OCI-LY7 (cell line): ENCODE measurements around the gene RALGAPA2. TPM values are rescaled to one million over a fixed set of nuclear protein-coding genes. Genes with fewer than 3 reads are reported as not detected.

Experiments
- BruUV-seq: library from RNA; stranded (reverse); fragments of 400-500 nt; replicated peaks from 2 replicates; lab custom pipeline; 2021; lab: Mats Ljungman, UMichigan
- CTCF ChIA-PET: fragments of 300-600 bp; sonication (Branson Sonifier 250); formaldehyde crosslinking; loops from one replicate; lab custom pipeline; 2022; ENCODE audit warnings: antibody characterized with exemption; ENCODE audit not compliant: unreplicated experiment; lab: Charles Lee
- POLR2A ChIA-PET: fragments of 300-600 bp; sonication (Branson Sonifier 250); formaldehyde crosslinking; loops from one replicate; lab custom pipeline; 2022; ENCODE audit warnings: antibody characterized with exemption; lab: Charles Lee
- DNase-seq: peaks from one replicate; pipeline ENCODE4 v3.0.0-alpha.2; 2015; ENCODE audit warnings: low spot score
- H2AFZ ChIP-seq: fragments of 200-600 bp; sonication (generic), shearing (Covaris generic); 2 replicates; pipeline ENCODE4 v1.6.1; 2014; ENCODE audit warnings: mild to moderate bottlenecking, antibody characterized with exemption, low read length, moderate library complexity
- H3K27ac ChIP-seq: fragments of 200-600 bp; sonication (generic); 2 replicates; pipeline ENCODE4 v1.5.1; 2014; ENCODE audit warnings: mixed run types, low read depth, mild to moderate bottlenecking, moderate library complexity, low read length, inconsistent platforms; ENCODE audit not compliant: poor library complexity, severe bottlenecking
- H3K36me3 ChIP-seq: fragments of 200-600 bp; sonication (generic); 2 replicates; pipeline ENCODE4 v1.6.1; 2014; ENCODE audit warnings: mild to moderate bottlenecking, antibody characterized with exemption, low read length, moderate library complexity, mixed read lengths; ENCODE audit not compliant: insufficient read depth
- H3K4me1 ChIP-seq: fragments of 200-600 bp; sonication (generic); 2 replicates; pipeline ENCODE4 v1.5.1; 2014; ENCODE audit warnings: mild to moderate bottlenecking, low read length; ENCODE audit not compliant: insufficient read depth, poor library complexity, severe bottlenecking
- H3K4me2 ChIP-seq: fragments of 200-600 bp; sonication (generic); 2 replicates; pipeline ENCODE4 v1.6.1; 2014; ENCODE audit warnings: mild to moderate bottlenecking, low read length
- H3K4me3 ChIP-seq: fragments of 200-600 bp; sonication (generic); 2 replicates; pipeline ENCODE4 v1.5.1; 2014; ENCODE audit warnings: mild to moderate bottlenecking, low read depth, low read length; ENCODE audit not compliant: poor library complexity, severe bottlenecking
- H3K79me2 ChIP-seq: fragments of 200-600 bp; sonication (generic); 2 replicates; pipeline ENCODE4 v1.6.1; 2016; ENCODE audit warnings: low read depth, mild to moderate bottlenecking, low read length, moderate library complexity, mixed read lengths; ENCODE audit not compliant: insufficient read depth
- H3K9me2 ChIP-seq: fragments of 200-600 bp; sonication (generic); 2 replicates; pipeline ENCODE4 v1.6.1; 2016; ENCODE audit warnings: mild to moderate bottlenecking, low read length, mixed read lengths; ENCODE audit not compliant: insufficient read depth
- H3K9me3 ChIP-seq: fragments of 200-600 bp; sonication (generic); 2 replicates; pipeline ENCODE4 v1.6.1; 2014; ENCODE audit warnings: mild to moderate bottlenecking, mixed run types, low read length, mixed read lengths
- H4K20me1 ChIP-seq: fragments of 200-600 bp; sonication (generic); 2 replicates; pipeline ENCODE4 v1.6.1; 2014; ENCODE audit warnings: mild to moderate bottlenecking, antibody characterized with exemption, low read length, moderate library complexity, mixed read lengths; ENCODE audit not compliant: insufficient read depth
- CTCF ChIP-seq: fragments of 200-600 bp; sonication (generic); conservative IDR thresholded peaks from 2 replicates; pipeline ENCODE4 v1.5.1; 2014; ENCODE audit warnings: mild to moderate bottlenecking, antibody characterized with exemption, low read length, moderate library complexity, mixed read lengths
- EZH2phosphoT487 ChIP-seq: fragments of 200-600 bp; sonication (generic); IDR thresholded peaks from 2 replicates; pipeline ENCODE4 v1.6.1; 2018; ENCODE audit warnings: low read depth, borderline replicate concordance, mild to moderate bottlenecking, mixed run types, antibody characterized with exemption, low read length, moderate library complexity, mixed read lengths
- intact Hi-C: fragments of 100-400 bp; cut with micrococcal nuclease; formaldehyde crosslinking; loops from one replicate; pipeline ENCODE4 v1.10.0; 2022; ENCODE audit not compliant: unreplicated experiment
- total RNA-seq, 2 experiments: library from RNA; depleted of rRNA in 1 of 2; stranded (reverse); fragments of >200 nt in 1 of 2; shearing (Covaris generic) in 1 of 2; gene quantifications; 2 replicates each; pipeline ENCODE4 v1.2.3, GENCODE V29; 2014 to 2022

Gene RALGAPA2
- total RNA-seq, 2 experiments from 2014 or later: 9.1 to 17.8 TPM

GRCh38 chr20:20637998-20638725 lies 74.3 kb downstream of the RALGAPA2 start:
- CTCF ChIA-PET: no interaction called here
- no peaks in the 10 kb centered on the region for H3K79me2 ChIP-seq
- POLR2A ChIA-PET: no interaction called here
- no peak overlapping the region for H3K4me2 ChIP-seq
- no peak overlapping the region for H2AFZ ChIP-seq
- intact Hi-C loops: no loop called here
- no peak overlapping the region for H3K4me3 ChIP-seq
- H3K36me3 ChIP-seq: peaks cover 6% of the 10 kb centered on the region; the same call in 1 of the 2 replicates
- H3K9me3 ChIP-seq: no peaks in the 10 kb centered on the region
- TF ChIP-seq CTCF (no peak), EZH2phosphoT487 (no peak)
- no peaks in the 10 kb centered on the region for H4K20me1 ChIP-seq
- H3K27ac ChIP-seq: no peak overlapping the region
- no peaks in the 10 kb centered on the region for H3K9me2 ChIP-seq
- no peak for DNase-seq
- no TSS peak for BruUV-seq
- no peaks in the 10 kb centered on the region for H3K4me1 ChIP-seq

GRCh38 chr20:20635006-20635405 lies 77.4 kb downstream of the RALGAPA2 start:
- H3K9me2 ChIP-seq: no peaks in the 10 kb centered on the region
- H3K36me3 ChIP-seq: peaks cover 6% of the 10 kb centered on the region; the same call in 1 of the 2 replicates
- ChIA-PET POLR2A (no interaction called here), CTCF (no interaction called here)
- TF ChIP-seq EZH2phosphoT487: no peak
- TF ChIP-seq CTCF: no peak
- intact Hi-C loops: no loop called here
- no peak overlapping the region for H3K4me2 ChIP-seq
- H3K9me3 ChIP-seq: no peaks in the 10 kb centered on the region
- DNase-seq: no peak
- BruUV-seq: no TSS peak
- H3K27ac ChIP-seq: no peak overlapping the region
- no peaks in the 10 kb centered on the region for H3K79me2 ChIP-seq
- no peak overlapping the region for H2AFZ ChIP-seq
- no peak overlapping the region for H3K4me3 ChIP-seq
- H3K4me1 ChIP-seq: no peaks in the 10 kb centered on the region
- H4K20me1 ChIP-seq: no peaks in the 10 kb centered on the region

GRCh38 chr20:20632644-20633043 lies 79.8 kb downstream of the RALGAPA2 start:
- intact Hi-C loops: no loop called here
- no peaks in the 10 kb centered on the region for H3K9me3 ChIP-seq
- 0 out of 2 replicates have a peak, but pooled peaks cover 3% of the 10 kb centered on the region for H3K36me3 ChIP-seq
- no peaks in the 10 kb centered on the region for H4K20me1 ChIP-seq
- no peak overlapping the region for H3K27ac ChIP-seq
- CTCF ChIA-PET: no interaction called here
- no TSS peak for BruUV-seq
- H2AFZ ChIP-seq: no peak overlapping the region
- POLR2A ChIA-PET: interaction anchor here (0.7 to 1.0 kb wide), 2 partner anchors 10 to 466 kb away, joined by 3 to 4 read pairs; no protein-coding TSS in a partner anchor
- no peak overlapping the region for H3K4me3 ChIP-seq
- no peaks in the 10 kb centered on the region for H3K79me2 ChIP-seq
- H3K9me2 ChIP-seq: no peaks in the 10 kb centered on the region
- no peak for TF ChIP-seq CTCF
- TF ChIP-seq EZH2phosphoT487: no peak
- DNase-seq: no peak
- H3K4me1 ChIP-seq: no peaks in the 10 kb centered on the region
- H3K4me2 ChIP-seq: no peak overlapping the region
